HepG2 (cell line): ENCODE data around the gene ACTR1B. TPM values are rescaled to one million over a fixed set of nuclear protein-coding genes. Genes with fewer than 3 reads are reported as not detected.
A peak's percentile ranks its signal among the peaks of the same experiment; 100 is the strongest.

ENCODE experiments used
- CENPX ChIP-seq: sonication (generic); formaldehyde crosslinking; IDR thresholded peaks from 2 replicates; pipeline ENCODE4 v1.9.0; 2021; ENCODE audit warnings: mild to moderate bottlenecking, missing genetic modification reagents, moderate library complexity
- CREB1 ChIP-seq, 2 experiments: fragments of 450-650 bp in 1 of 2; IDR thresholded peaks; 2 replicates each; pipeline ENCODE4 v1.6.1; 2016 to 2017; ENCODE audit warnings: control low read depth in 1 of 2, mild to moderate bottlenecking in 1 of 2, missing compliant biosample characterization in 1 of 2, missing genetic modification characterization in 1 of 2
- CTCF ChIP-seq: sonication (generic); formaldehyde crosslinking; IDR thresholded peaks from 2 replicates; pipeline ENCODE4 v1.5.0; 2020; ENCODE audit warnings: mild to moderate bottlenecking, missing genetic modification reagents, moderate library complexity
- E2F2 ChIP-seq: sonication (generic); formaldehyde crosslinking; IDR thresholded peaks from 2 replicates; pipeline ENCODE4 v1.4.0; 2020; ENCODE audit warnings: missing genetic modification reagents, borderline replicate concordance
- HMG20A ChIP-seq: IDR thresholded peaks from 2 replicates; pipeline ENCODE4 v1.6.1; 2016; ENCODE audit warnings: borderline replicate concordance
- MED13 ChIP-seq: sonication (generic); formaldehyde crosslinking; IDR thresholded peaks from 2 replicates; pipeline ENCODE4 v1.5.0; 2020; ENCODE audit warnings: missing genetic modification reagents
- MYC ChIP-seq: sonication (generic); formaldehyde crosslinking; IDR thresholded peaks from 2 replicates; pipeline ENCODE4 v1.9.0; 2021; ENCODE audit warnings: missing genetic modification reagents, borderline replicate concordance
- MYNN ChIP-seq: sonication (generic); formaldehyde crosslinking; IDR thresholded peaks from 2 replicates; pipeline ENCODE4 v1.4.0; 2020; ENCODE audit warnings: mild to moderate bottlenecking, low read depth, missing genetic modification reagents
- PCBP1 ChIP-seq: fragments of 200-400 bp; formaldehyde crosslinking; IDR thresholded peaks from 2 replicates; pipeline ENCODE4 v1.6.1; 2017; ENCODE audit warnings: mild to moderate bottlenecking, low read depth, low read length, borderline replicate concordance
- POGK ChIP-seq: sonication (generic); formaldehyde crosslinking; conservative IDR thresholded peaks from 2 replicates; pipeline ENCODE4 v1.8.0; 2022; ENCODE audit warnings: mild to moderate bottlenecking, moderate library complexity, missing genetic modification reagents
- POLR2A ChIP-seq, 2 experiments: IDR thresholded peaks; 2 replicates each; pipeline ENCODE4 v1.6.1; 2011; ENCODE audit warnings: low read depth in 2 of 2, low read length in 2 of 2, mild to moderate bottlenecking in 1 of 2, moderate library complexity in 1 of 2; ENCODE audit not compliant: insufficient read depth in 1 of 2
- SNAPC2 ChIP-seq: sonication (generic); formaldehyde crosslinking; IDR thresholded peaks from 2 replicates; pipeline ENCODE4 v1.8.1; 2022; ENCODE audit warnings: mild to moderate bottlenecking, missing genetic modification reagents
- TAF1 ChIP-seq: sonication (generic); formaldehyde crosslinking; IDR thresholded peaks from 2 replicates; pipeline ENCODE4 v1.4.0; 2020; ENCODE audit warnings: missing genetic modification reagents
- TEF ChIP-seq: sonication (generic); formaldehyde crosslinking; IDR thresholded peaks from 2 replicates; pipeline ENCODE4 v1.5.0; 2020; ENCODE audit warnings: missing genetic modification reagents
- TOPORS ChIP-seq: sonication (generic); formaldehyde crosslinking; IDR thresholded peaks from 2 replicates; pipeline ENCODE4 v1.8.0; 2023; ENCODE audit warnings: mild to moderate bottlenecking, missing genetic modification reagents
- ZFP82 ChIP-seq: sonication (generic); formaldehyde crosslinking; IDR thresholded peaks from 2 replicates; pipeline ENCODE4 v1.5.1; 2020; ENCODE audit warnings: mild to moderate bottlenecking, missing genetic modification reagents, borderline replicate concordance
- ZNF567 ChIP-seq: sonication (generic); formaldehyde crosslinking; IDR thresholded peaks from 2 replicates; pipeline ENCODE4 v1.8.1; 2023; ENCODE audit warnings: mild to moderate bottlenecking, missing genetic modification reagents, borderline replicate concordance
- ZNF605 ChIP-seq: sonication (generic); formaldehyde crosslinking; IDR thresholded peaks from 2 replicates; pipeline ENCODE4 v1.8.0; 2022; ENCODE audit warnings: mild to moderate bottlenecking, missing genetic modification reagents
- ZNF713 ChIP-seq: sonication (generic); formaldehyde crosslinking; IDR thresholded peaks from 2 replicates; pipeline ENCODE4 v1.4.0; 2020; ENCODE audit warnings: mild to moderate bottlenecking, missing genetic modification reagents
- ZNF775 ChIP-seq: sonication (generic); formaldehyde crosslinking; IDR thresholded peaks from 2 replicates; pipeline ENCODE4 v1.4.0; 2020; ENCODE audit warnings: missing genetic modification reagents, mild to moderate bottlenecking, moderate library complexity, borderline replicate concordance
- ZNF839 ChIP-seq: sonication (generic); formaldehyde crosslinking; IDR thresholded peaks from 2 replicates; pipeline ENCODE4 v1.4.0; 2020; ENCODE audit warnings: missing genetic modification reagents, mild to moderate bottlenecking, borderline replicate concordance
- polyA plus RNA-seq, 8 experiments: library from polyadenylated mRNA; depleted of rRNA in 3 of 8; stranded (reverse) in 7 of 8; unstranded in 1 of 8; fragments of >200 nt; fragmentation: Illumina TruSeq in 4 of 8; extraction: Trizol in 4 of 8; gene quantifications; 2 replicates each; pipeline versions ENCODE4 v1.2.1 to v1.2.3, GENCODE V29; 2011 to 2016; ENCODE audit warnings: low read depth in 4 of 8, missing spikeins in 1 of 8, mixed read lengths in 1 of 8; ENCODE audit not compliant: insufficient read depth in 1 of 8
- total RNA-seq, 5 experiments: library from RNA; depleted of rRNA; stranded (reverse); fragments of >200 nt; fragmentation: Illumina TruSeq; extraction: Trizol; gene quantifications; 2 replicates each; pipeline ENCODE4 v1.2.3, GENCODE V29; 2016; ENCODE audit warnings: low read depth in 1 of 5

Gene ACTR1B
- total and polyA plus RNA-seq, 2 of the 13 experiments (the other 11 are each of a cell fraction or from before 2014, with no cell fraction given): 61.7 to 76.7 TPM

- TF ChIP-seq ZNF567 (no peak), HMG20A (CRISPR knock-in tag) (no peak), POGK (0 out of 2 replicates have a peak, but pooled peaks have one; percentile 5), ZFP82 (CRISPR knock-in tag) (no peak), CREB1 (IDR thresholded peaks at IDR 0.05) (no peak), CREB1 (CRISPR knock-in tag; IDR thresholded peaks at IDR 0.05) (0 out of 2 replicates have a peak, but pooled peaks have one; percentile 21), ZNF713 (CRISPR knock-in tag) (no peak), E2F2 (CRISPR knock-in tag) (0 out of 2 replicates have a peak, but pooled peaks have one; percentile 15), ZNF775 (no peak), ZNF839 (CRISPR knock-in tag) (0 out of 2 replicates have a peak, but pooled peaks have one; percentile 7), MED13 (CRISPR knock-in tag) (no peak), ZNF605 (0 out of 2 replicates have a peak, but pooled peaks have one; percentile 10), SNAPC2 (CRISPR knock-in tag) (0 out of 2 replicates have a peak, but pooled peaks have one; percentile 53), CTCF (peak; percentile 30), TOPORS (CRISPR knock-in tag) (peak; percentile 6; the same call in 1 of the 2 replicates), TAF1 (CRISPR knock-in tag) (no peak), PCBP1 (no peak), POLR2A (IDR thresholded peaks at IDR 0.05; ENCODE audit: insufficient read depth in 1 of 2, low read depth in 2 of 2, low read length in 2 of 2) (peak in 1 of 2 experiments; percentile 17; a peak in 1 of 4 replicates), MYC (CRISPR knock-in tag) (no peak; the same call in 1 of the 2 replicates), MYNN (CRISPR knock-in tag) (no peak), TEF (CRISPR knock-in tag) (no peak), CENPX (no peak)
- TF ChIP-seq, all 625 proteins: peak for 14
These were observed 1.4 kb downstream of the ACTR1B start (continued) for GRCh38 chr2:97662386-97662894.
